Ectodermal cell (in vitro differentiated cells): ENCODE data around the gene FYN.

Experiments used
- H3K27ac ChIP-seq: 2 replicates; pipeline ENCODE4 v1.7.0; 2013; ENCODE audit warnings: mild to moderate bottlenecking, low read depth, low read length; ENCODE audit not compliant: insufficient read depth, poor library complexity, severe bottlenecking
- H3K27me3 ChIP-seq: 2 replicates; pipeline ENCODE4 v1.7.0; 2013; ENCODE audit warnings: mild to moderate bottlenecking, low read length; ENCODE audit not compliant: insufficient read depth, control insufficient read depth, poor library complexity, severe bottlenecking
- H3K36me3 ChIP-seq: one replicate; pipeline ENCODE4 v1.7.0; 2013; ENCODE audit warnings: low read length; ENCODE audit not compliant: control insufficient read depth, insufficient read depth
- H3K4me1 ChIP-seq: one replicate; pipeline ENCODE4 v1.7.0; 2013; ENCODE audit warnings: low read length; ENCODE audit not compliant: control insufficient read depth, insufficient read depth
- H3K4me3 ChIP-seq: 2 replicates; pipeline ENCODE4 v1.7.0; 2013; ENCODE audit warnings: low read depth, low read length, control low read depth; ENCODE audit not compliant: insufficient read depth
- H3K9me3 ChIP-seq: 2 replicates; pipeline ENCODE4 v1.7.0; 2013; ENCODE audit warnings: mild to moderate bottlenecking, low read length, moderate library complexity; ENCODE audit not compliant: control insufficient read depth
- WGBS, 2 experiments: methylation state at CpG; one replicate each; pipeline ENCODE4 v1.1.7; 2013; ENCODE audit warnings: missing lambda C conversion rate in 2 of 2; 5-methylcytosine and 5-hydroxymethylcytosine counted together

FYN gene

DNA sequence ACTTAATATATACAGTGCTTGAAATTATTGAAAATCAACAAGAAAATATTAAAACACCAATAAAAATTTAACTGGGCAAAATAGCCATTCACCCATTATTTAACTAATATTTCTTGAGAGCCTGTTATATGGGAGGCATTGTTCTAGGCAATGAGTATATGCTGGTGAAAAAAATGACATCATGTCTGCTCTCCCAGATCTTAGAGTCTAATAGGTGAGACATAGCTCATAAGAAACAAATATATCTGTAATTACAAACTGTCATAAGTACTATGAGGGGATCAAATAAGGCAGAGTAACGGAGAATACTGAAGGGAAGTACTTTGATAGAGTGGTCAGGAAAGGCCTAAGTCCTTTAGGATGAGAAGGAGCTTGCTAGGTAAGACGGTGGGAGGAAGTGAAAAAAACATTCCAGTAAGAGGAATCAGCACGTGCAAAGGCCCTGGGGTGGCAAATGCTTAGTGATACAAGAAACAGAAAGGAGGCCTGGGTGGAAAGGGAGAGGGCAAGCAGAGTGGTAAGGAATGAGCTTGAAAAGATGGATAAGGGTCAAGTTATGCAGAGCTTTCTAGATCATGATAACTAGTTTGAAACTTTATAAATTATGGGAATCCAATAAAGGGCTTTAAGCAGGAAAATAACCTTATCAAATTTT is 12.2 kb upstream of the FYN start:
- 95% methylated on average over 3 of the region's 3 CpGs for WGBS, 2 experiments
- no peak overlapping the region for H3K27ac ChIP-seq
- no peaks in the 10 kb centered on the region for H3K36me3 ChIP-seq
- peaks cover 27% of the 10 kb centered on the region for H3K4me1 ChIP-seq
- no peak overlapping the region for H3K4me3 ChIP-seq
- no peaks in the 10 kb centered on the region for H3K9me3 ChIP-seq
- H3K27me3 ChIP-seq: no peaks in the 10 kb centered on the region

DNA sequence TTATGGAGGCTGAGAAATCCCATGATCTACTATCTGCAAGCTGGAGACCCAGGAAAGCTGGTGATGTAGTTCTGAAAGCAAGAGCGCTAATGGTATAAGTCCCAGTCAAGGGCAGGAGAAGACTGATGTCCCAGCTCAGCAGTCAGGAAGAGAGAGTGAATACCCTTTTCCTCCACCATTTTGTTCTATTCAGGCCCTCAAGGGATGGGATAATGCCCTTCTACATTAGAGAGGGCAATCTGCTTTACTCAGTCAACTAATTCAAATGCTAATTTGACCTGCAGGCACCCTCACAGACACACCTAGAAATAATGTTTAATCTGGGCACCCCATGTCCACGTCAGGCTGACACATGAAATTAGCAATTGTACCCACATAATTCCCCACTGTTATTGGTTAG is 10.8 kb upstream of the FYN start:
- 55 to 64% methylated on average over 2 of the region's 2 CpGs for WGBS, 2 experiments
- no peak overlapping the region for H3K27ac ChIP-seq
- no peak overlapping the region for H3K4me3 ChIP-seq

DNA sequence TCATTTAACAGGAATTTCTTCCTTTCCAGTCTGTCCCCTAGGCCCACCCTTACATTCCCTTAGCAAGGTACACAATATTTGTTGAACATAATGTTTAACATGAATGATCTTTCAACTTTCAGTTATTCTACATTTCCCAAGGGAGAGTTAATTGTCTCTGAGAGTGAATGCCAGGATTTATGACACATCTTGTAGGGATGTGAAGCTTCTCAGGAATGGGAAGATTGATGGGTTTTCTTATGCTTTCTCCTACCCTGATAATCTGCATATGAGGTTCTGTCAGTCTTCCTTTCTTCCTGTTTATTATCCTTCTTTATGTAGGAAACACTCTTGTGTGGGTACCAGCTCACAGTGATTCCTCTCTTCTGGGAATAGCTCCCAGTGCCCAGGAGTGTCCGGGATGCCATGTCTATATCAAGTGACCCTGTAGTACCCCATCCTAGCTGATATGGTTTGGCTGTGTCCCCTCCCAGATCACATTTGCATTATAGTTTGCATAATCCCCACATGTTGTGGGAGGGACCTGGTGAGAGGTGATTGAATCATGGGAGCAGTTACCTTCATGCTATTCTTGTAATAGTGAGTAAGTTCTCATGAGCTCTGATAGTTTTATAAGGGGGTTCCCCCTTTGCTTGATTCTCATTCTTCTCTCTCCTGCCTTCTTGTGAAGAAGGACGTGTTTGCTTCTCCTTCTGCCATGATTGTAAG is 7.1 kb upstream of the FYN start:
- no peak overlapping the region for H3K4me3 ChIP-seq
- WGBS, 2 experiments: 94 to 96% methylated on average over 2 of the region's 2 CpGs

More for the DNA sequence above, 10.8 kb upstream of the FYN start:
- no peaks in the 10 kb centered on the region for H3K36me3 ChIP-seq
- no peaks in the 10 kb centered on the region for H3K9me3 ChIP-seq
- peaks cover 15% of the 10 kb centered on the region for H3K4me1 ChIP-seq
- no peaks in the 10 kb centered on the region for H3K27me3 ChIP-seq

GRCh38 chr6:111875741-111876140 is 2.5 kb upstream of the FYN start:
- Histone ChIP-seq H3K27me3 (no peaks in the 10 kb centered on the region), H3K36me3 (no peaks in the 10 kb centered on the region), H3K4me1 (peaks cover under 1% of the 10 kb centered on the region), H3K27ac (no peak overlapping the region), H3K9me3 (no peaks in the 10 kb centered on the region), H3K4me3 (no peak overlapping the region)
- WGBS, 2 experiments: 69 to 81% methylated on average over 3 to 4 of the region's 4 CpGs

More for the DNA sequence above, 7.1 kb upstream of the FYN start:
- Histone ChIP-seq H3K4me1 (peaks cover 5% of the 10 kb centered on the region), H3K36me3 (no peaks in the 10 kb centered on the region), H3K9me3 (no peaks in the 10 kb centered on the region), H3K27me3 (no peaks in the 10 kb centered on the region), H3K27ac (no peak overlapping the region)

DNA sequence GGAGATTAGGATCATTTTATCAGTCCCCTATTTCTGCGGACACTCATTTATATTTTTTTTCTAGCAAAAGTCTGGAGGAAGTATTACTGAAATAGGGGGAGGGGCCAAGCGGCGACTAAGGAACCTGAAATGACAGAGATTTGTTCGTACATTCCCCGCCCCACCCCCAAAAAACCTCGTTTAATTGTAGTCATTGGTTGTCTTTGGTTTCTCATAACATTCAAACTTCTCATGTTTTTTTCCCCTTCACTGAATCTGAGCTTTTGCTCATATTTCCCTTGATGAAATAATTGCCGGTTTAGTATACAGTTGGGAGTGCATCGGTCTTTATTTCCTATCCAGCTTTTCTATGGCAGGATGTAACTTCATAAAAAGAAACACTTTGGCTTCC is 768 bp upstream of the FYN start:
- Histone ChIP-seq H3K27ac (peak overlapping the region; percentile 62), H3K9me3 (no peaks in the 10 kb centered on the region), H3K4me1 (peaks cover 14% of the 10 kb centered on the region), H3K4me3 (peak overlapping the region; percentile 75), H3K36me3 (no peaks in the 10 kb centered on the region), H3K27me3 (no peaks in the 10 kb centered on the region)
- WGBS, 2 experiments: 25 to 27% methylated on average over 7 to 8 of the region's 8 CpGs

DNA sequence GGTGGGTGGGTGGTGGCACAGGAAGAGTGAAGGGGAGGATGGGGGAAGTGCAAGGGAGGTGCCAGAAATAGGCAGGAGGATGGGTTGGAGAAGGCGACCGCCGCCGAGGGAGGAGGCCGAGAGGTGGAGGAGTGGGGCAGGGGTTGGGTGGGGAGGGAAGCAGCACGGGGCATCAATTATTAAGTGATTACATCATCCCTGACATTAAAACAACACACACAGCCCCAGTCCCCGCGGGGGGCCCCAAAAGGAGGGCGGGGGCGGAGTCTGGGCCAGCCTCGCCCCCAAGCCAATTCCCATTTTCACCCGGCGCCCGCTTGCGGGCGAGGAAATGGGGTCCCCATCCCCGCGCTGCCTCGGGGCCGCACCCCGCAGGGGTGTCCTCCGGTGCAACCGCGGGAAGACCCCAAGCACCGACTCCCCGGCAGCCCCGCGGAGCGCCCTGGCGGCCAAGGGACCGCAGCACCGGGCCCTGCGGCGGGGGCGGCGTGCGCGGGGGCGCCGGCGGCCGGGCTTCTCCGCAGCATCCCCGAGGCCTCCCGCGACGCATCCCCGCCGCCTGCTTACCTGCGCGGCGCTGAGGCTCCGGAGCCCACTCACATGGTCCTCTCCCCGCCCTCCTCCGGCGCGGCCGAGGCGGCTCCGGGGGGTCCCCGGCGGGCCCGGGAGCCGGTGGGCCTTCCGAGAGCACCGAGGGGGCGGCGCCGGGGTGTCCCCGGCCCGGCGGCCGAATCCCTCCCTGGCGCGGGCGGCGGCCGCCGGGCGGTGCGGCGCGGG is 663 bp downstream of the FYN start:
- Histone ChIP-seq H3K4me3 (peak overlapping the region; percentile 75), H3K36me3 (no peaks in the 10 kb centered on the region), H3K27me3 (no peaks in the 10 kb centered on the region), H3K9me3 (no peaks in the 10 kb centered on the region), H3K27ac (peak overlapping the region; percentile 86), H3K4me1 (peaks cover 24% of the 10 kb centered on the region)
- 0% methylated on average over 83 of the region's 83 CpGs for WGBS, 2 experiments

DNA sequence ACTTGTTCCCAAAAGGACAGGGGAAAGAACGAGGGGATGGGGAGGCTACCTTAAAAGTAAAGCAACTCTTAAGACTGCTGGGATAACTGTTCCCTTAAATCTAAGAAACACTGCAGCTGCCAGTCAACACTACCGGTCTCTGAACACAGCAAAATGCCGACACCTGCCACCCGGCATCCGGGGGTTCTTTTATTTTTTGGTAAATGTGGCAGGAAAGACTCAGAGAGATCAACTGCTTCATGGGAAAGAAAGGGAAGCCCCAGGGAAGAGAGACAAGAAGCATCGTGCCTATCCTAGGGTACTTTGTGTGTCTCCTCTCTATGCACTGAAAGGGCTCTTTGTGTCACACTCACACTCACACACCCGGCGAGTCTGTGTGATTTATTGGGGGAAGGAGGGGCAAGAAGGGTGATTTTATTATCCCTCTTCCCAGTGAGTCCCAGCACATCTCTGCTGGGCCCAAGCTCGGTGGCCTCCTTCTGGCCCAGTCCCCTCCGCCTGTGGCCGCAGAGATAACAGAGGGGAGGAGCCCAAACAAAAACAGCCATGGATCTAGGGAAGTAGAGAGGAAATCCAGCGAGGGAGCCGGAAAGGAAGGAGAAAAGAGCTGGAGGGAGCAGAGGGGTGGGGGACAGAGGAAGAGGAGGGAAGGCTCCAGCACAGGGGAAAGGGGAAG is 1.4 kb downstream of the FYN start:
- Histone ChIP-seq H3K36me3 (no peaks in the 10 kb centered on the region), H3K27me3 (no peaks in the 10 kb centered on the region), H3K27ac (peak overlapping the region; percentile 86), H3K4me3 (peak overlapping the region; percentile 75), H3K9me3 (no peaks in the 10 kb centered on the region), H3K4me1 (peaks cover 31% of the 10 kb centered on the region)
- WGBS, 2 experiments: 1 to 2% methylated on average over 11 to 13 of the region's 13 CpGs

- peak overlapping the region; percentile 86 for H3K27ac ChIP-seq
- H3K36me3 ChIP-seq: no peaks in the 10 kb centered on the region
- H3K4me1 ChIP-seq: peaks cover 37% of the 10 kb centered on the region
- no peaks in the 10 kb centered on the region for H3K9me3 ChIP-seq
- 39% methylated on average over 3 of the region's 3 CpGs for WGBS, 2 experiments
- no peaks in the 10 kb centered on the region for H3K27me3 ChIP-seq
- H3K4me3 ChIP-seq: peak overlapping the region; percentile 75
These were observed 2.0 kb downstream of the FYN start for GRCh38 chr6:111871207-111871606.

DNA sequence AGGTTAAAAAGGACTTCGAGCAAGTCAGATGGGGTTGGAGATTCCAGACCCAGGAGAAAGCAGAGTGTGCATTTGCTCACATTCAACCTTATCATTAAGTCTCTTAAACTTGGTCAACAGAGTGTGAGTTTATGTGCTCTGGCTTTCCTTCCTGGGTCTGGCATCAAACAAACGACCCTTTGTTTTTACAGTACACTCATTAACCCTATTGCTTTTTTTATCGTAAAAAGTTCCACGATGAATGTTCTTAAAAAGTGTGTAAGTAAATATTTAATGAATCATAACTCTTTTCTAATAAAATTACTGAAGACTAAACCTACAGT is 2.5 kb downstream of the FYN start:
- peak overlapping the region; percentile 75 for H3K4me3 ChIP-seq
- H3K27me3 ChIP-seq: no peaks in the 10 kb centered on the region
- no peak overlapping the region for H3K27ac ChIP-seq
- H3K4me1 ChIP-seq: peaks cover 42% of the 10 kb centered on the region
- H3K9me3 ChIP-seq: no peaks in the 10 kb centered on the region
- 94 to 95% methylated on average over 1 to 2 of the region's 4 CpGs for WGBS, 2 experiments
- no peaks in the 10 kb centered on the region for H3K36me3 ChIP-seq
